ENCODE data around the gene CYP27B1.
A peak's percentile ranks its signal among the peaks of the same experiment; 100 is the strongest.

Gene CYP27B1

GRCh38 chr12:57735198-57735855 lies 31.6 kb downstream of the CYP27B1 start:
- Histone ChIP-seq H3K36me3 (ENCODE audit: control insufficient read depth, insufficient read depth, low read length) (no peaks in the 10 kb centered on the region), H3K4me1 (ENCODE audit: control insufficient read depth, insufficient read depth, low read length) (peaks cover 6% of the 10 kb centered on the region), H3K27me3 (ENCODE audit: control insufficient read depth, insufficient read depth, low read length) (peaks cover 93% of the 10 kb centered on the region), H3K9ac (ENCODE audit: low read depth, low read length) (no peak overlapping the region), H3K9me3 (ENCODE audit: control insufficient read depth, insufficient read depth, low read length) (no peaks in the 10 kb centered on the region), H3K4me3 (ENCODE audit: low read depth, low read length) (peak overlapping the region; percentile 56)

- peaks cover 6% of the 10 kb centered on the region for H3K4me1 ChIP-seq (ENCODE audit: control insufficient read depth, insufficient read depth, low read length)
- H3K9me3 ChIP-seq (ENCODE audit: control insufficient read depth, insufficient read depth, low read length): no peaks in the 10 kb centered on the region
- peaks cover 93% of the 10 kb centered on the region for H3K27me3 ChIP-seq (ENCODE audit: control insufficient read depth, insufficient read depth, low read length)
- H3K4me3 ChIP-seq (ENCODE audit: low read depth, low read length): no peak overlapping the region
- H3K36me3 ChIP-seq (ENCODE audit: control insufficient read depth, insufficient read depth, low read length): no peaks in the 10 kb centered on the region
- no peak overlapping the region for H3K9ac ChIP-seq (ENCODE audit: low read depth, low read length)
Observed at GRCh38 chr12:57734591-57734990, 32.3 kb downstream of the CYP27B1 start.

GRCh38 chr12:57733928-57734327 lies 33.0 kb downstream of the CYP27B1 start:
- Histone ChIP-seq H3K9ac (ENCODE audit: low read depth, low read length) (no peak overlapping the region), H3K9me3 (ENCODE audit: control insufficient read depth, insufficient read depth, low read length) (no peaks in the 10 kb centered on the region), H3K27me3 (ENCODE audit: control insufficient read depth, insufficient read depth, low read length) (peaks cover 92% of the 10 kb centered on the region), H3K36me3 (ENCODE audit: control insufficient read depth, insufficient read depth, low read length) (no peaks in the 10 kb centered on the region), H3K4me1 (ENCODE audit: control insufficient read depth, insufficient read depth, low read length) (peaks cover 6% of the 10 kb centered on the region), H3K4me3 (ENCODE audit: low read depth, low read length) (no peak overlapping the region)

GRCh38 chr12:57732726-57733593 lies 33.9 kb downstream of the CYP27B1 start:
- Histone ChIP-seq H3K9ac (ENCODE audit: low read depth, low read length) (no peak overlapping the region), H3K9me3 (ENCODE audit: control insufficient read depth, insufficient read depth, low read length) (no peaks in the 10 kb centered on the region), H3K4me3 (ENCODE audit: low read depth, low read length) (no peak overlapping the region), H3K4me1 (ENCODE audit: control insufficient read depth, insufficient read depth, low read length) (peaks cover 6% of the 10 kb centered on the region), H3K36me3 (ENCODE audit: control insufficient read depth, insufficient read depth, low read length) (no peaks in the 10 kb centered on the region), H3K27me3 (ENCODE audit: control insufficient read depth, insufficient read depth, low read length) (peaks cover 98% of the 10 kb centered on the region)

- H3K9me3 ChIP-seq (ENCODE audit: control insufficient read depth, insufficient read depth, low read length): no peaks in the 10 kb centered on the region
- no peak overlapping the region for H3K4me3 ChIP-seq (ENCODE audit: low read depth, low read length)
- no peaks in the 10 kb centered on the region for H3K36me3 ChIP-seq (ENCODE audit: control insufficient read depth, insufficient read depth, low read length)
- no peak overlapping the region for H3K9ac ChIP-seq (ENCODE audit: low read depth, low read length)
- H3K27me3 ChIP-seq (ENCODE audit: control insufficient read depth, insufficient read depth, low read length): peaks cover 98% of the 10 kb centered on the region
- H3K4me1 ChIP-seq (ENCODE audit: control insufficient read depth, insufficient read depth, low read length): peaks cover 6% of the 10 kb centered on the region
Observed at GRCh38 chr12:57732270-57732669, 34.6 kb downstream of the CYP27B1 start.

- Histone ChIP-seq H3K27me3 (ENCODE audit: control insufficient read depth, insufficient read depth, low read length) (peaks cover 98% of the 10 kb centered on the region), H3K4me1 (ENCODE audit: control insufficient read depth, insufficient read depth, low read length) (peaks cover 4% of the 10 kb centered on the region), H3K4me3 (ENCODE audit: low read depth, low read length) (no peak overlapping the region), H3K9me3 (ENCODE audit: control insufficient read depth, insufficient read depth, low read length) (no peaks in the 10 kb centered on the region), H3K36me3 (ENCODE audit: control insufficient read depth, insufficient read depth, low read length) (no peaks in the 10 kb centered on the region), H3K9ac (ENCODE audit: low read depth, low read length) (no peak overlapping the region)
Observed at GRCh38 chr12:57731411-57732080, 35.3 kb downstream of the CYP27B1 start.

- peaks cover under 1% of the 10 kb centered on the region for H3K4me1 ChIP-seq (ENCODE audit: control insufficient read depth, insufficient read depth, low read length)
Observed at GRCh38 chr12:57730336-57731067, 36.4 kb downstream of the CYP27B1 start.

GRCh38 chr12:57729321-57729844 lies 37.5 kb downstream of the CYP27B1 start:
- Histone ChIP-seq H3K36me3 (ENCODE audit: control insufficient read depth, insufficient read depth, low read length) (no peaks in the 10 kb centered on the region), H3K9me3 (ENCODE audit: control insufficient read depth, insufficient read depth, low read length) (no peaks in the 10 kb centered on the region), H3K4me1 (ENCODE audit: control insufficient read depth, insufficient read depth, low read length) (no peaks in the 10 kb centered on the region), H3K9ac (ENCODE audit: low read depth, low read length) (no peak overlapping the region), H3K27me3 (ENCODE audit: control insufficient read depth, insufficient read depth, low read length) (peaks cover 94% of the 10 kb centered on the region), H3K4me3 (ENCODE audit: low read depth, low read length) (no peak overlapping the region)

More at GRCh38 chr12:57730336-57731067, 36.4 kb downstream of the CYP27B1 start:
- H3K4me3 ChIP-seq (ENCODE audit: low read depth, low read length): no peak overlapping the region
- H3K9me3 ChIP-seq (ENCODE audit: control insufficient read depth, insufficient read depth, low read length): no peaks in the 10 kb centered on the region
- no peak overlapping the region for H3K9ac ChIP-seq (ENCODE audit: low read depth, low read length)
- H3K36me3 ChIP-seq (ENCODE audit: control insufficient read depth, insufficient read depth, low read length): no peaks in the 10 kb centered on the region
- H3K27me3 ChIP-seq (ENCODE audit: control insufficient read depth, insufficient read depth, low read length): peaks cover 95% of the 10 kb centered on the region

GRCh38 chr12:57727758-57728395 lies 39.0 kb downstream of the CYP27B1 start:
- Histone ChIP-seq H3K9ac (ENCODE audit: low read depth, low read length) (no peak overlapping the region), H3K4me1 (ENCODE audit: control insufficient read depth, insufficient read depth, low read length) (no peaks in the 10 kb centered on the region), H3K36me3 (ENCODE audit: control insufficient read depth, insufficient read depth, low read length) (no peaks in the 10 kb centered on the region), H3K27me3 (ENCODE audit: control insufficient read depth, insufficient read depth, low read length) (peaks cover 93% of the 10 kb centered on the region), H3K4me3 (ENCODE audit: low read depth, low read length) (peak overlapping the region; percentile 75), H3K9me3 (ENCODE audit: control insufficient read depth, insufficient read depth, low read length) (no peaks in the 10 kb centered on the region)

GRCh38 chr12:57726884-57727757 lies 39.8 kb downstream of the CYP27B1 start:
- no peaks in the 10 kb centered on the region for H3K9me3 ChIP-seq (ENCODE audit: control insufficient read depth, insufficient read depth, low read length)
- no peak overlapping the region for H3K9ac ChIP-seq (ENCODE audit: low read depth, low read length)
- H3K27me3 ChIP-seq (ENCODE audit: control insufficient read depth, insufficient read depth, low read length): peaks cover 88% of the 10 kb centered on the region
- no peaks in the 10 kb centered on the region for H3K36me3 ChIP-seq (ENCODE audit: control insufficient read depth, insufficient read depth, low read length)
- no peaks in the 10 kb centered on the region for H3K4me1 ChIP-seq (ENCODE audit: control insufficient read depth, insufficient read depth, low read length)
- peak overlapping the region; percentile 75 for H3K4me3 ChIP-seq (ENCODE audit: low read depth, low read length)
